Neural progenitor cell (in vitro differentiated cells): ENCODE data around the gene TOM1. TPM values are rescaled to one million over a fixed set of nuclear protein-coding genes. Genes with fewer than 3 reads are reported as not detected.

Experiments used
- DNase-seq: peaks from one replicate; pipeline ENCODE4 v3.0.0-alpha.2; 2016; ENCODE audit warnings: low spot score
- H2AFZ ChIP-seq: fragments of 200-600 bp; sonication (generic); replicated peaks from 2 replicates; pipeline ENCODE4 v1.6.1; 2016; ENCODE audit warnings: antibody characterized with exemption
- H3F3A ChIP-seq: fragments of 200-600 bp; sonication (generic); 2 replicates; pipeline ENCODE4 v1.6.1; 2016; ENCODE audit warnings: antibody characterized with exemption, low read depth
- H3K27ac ChIP-seq: fragments of 200-600 bp; sonication (generic); 2 replicates; pipeline ENCODE4 v1.5.1; 2016; ENCODE audit warnings: mild to moderate bottlenecking
- H3K27me3 ChIP-seq: fragments of 200-600 bp; sonication (generic); 2 replicates; pipeline ENCODE4 v1.6.1; 2016; ENCODE audit warnings: mild to moderate bottlenecking, moderate library complexity
- H3K36me3 ChIP-seq: fragments of 200-600 bp; sonication (generic); 2 replicates; pipeline ENCODE4 v1.5.1; 2016
- H3K4me1 ChIP-seq: fragments of 200-600 bp; sonication (generic); 2 replicates; pipeline ENCODE4 v1.6.1; 2016; ENCODE audit warnings: mixed run types
- H3K4me2 ChIP-seq: fragments of 200-600 bp; sonication (generic); 2 replicates; pipeline ENCODE4 v1.6.1; 2016
- H3K4me3 ChIP-seq: fragments of 200-600 bp; sonication (generic); 2 replicates; pipeline ENCODE4 v1.5.1; 2016
- H3K79me2 ChIP-seq: fragments of 200-600 bp; sonication (generic); 2 replicates; pipeline ENCODE4 v1.6.1; 2016; ENCODE audit warnings: low read depth
- H3K9ac ChIP-seq: fragments of 200-600 bp; sonication (generic); 2 replicates; pipeline ENCODE4 v1.6.1; 2016
- H3K9me3 ChIP-seq: fragments of 200-600 bp; sonication (generic); 2 replicates; pipeline ENCODE4 v1.5.1; 2016; ENCODE audit warnings: low read depth
- H4K20me1 ChIP-seq: fragments of 200-600 bp; sonication (generic); 2 replicates; pipeline ENCODE4 v1.6.1; 2016; ENCODE audit warnings: low read depth
- H3K27ac Mint-ChIP-seq: 3 replicates; pipeline ENCODE4 v1.8.0; 2021; ENCODE audit warnings: mixed read lengths
- H3K27me3 Mint-ChIP-seq: 2 replicates; pipeline ENCODE4 v1.8.0; 2022; ENCODE audit warnings: low read depth, mild to moderate bottlenecking, inconsistent platforms, moderate library complexity, mixed read lengths; ENCODE audit not compliant: insufficient read depth
- H3K36me3 Mint-ChIP-seq: 3 replicates; pipeline ENCODE4 v1.8.0; 2021; ENCODE audit warnings: mixed read lengths
- H3K4me1 Mint-ChIP-seq: 3 replicates; pipeline ENCODE4 v1.8.0; 2021; ENCODE audit warnings: mixed read lengths
- H3K4me3 Mint-ChIP-seq: 3 replicates; pipeline ENCODE4 v1.8.0; 2021; ENCODE audit warnings: mild to moderate bottlenecking, moderate library complexity, mixed read lengths
- H3K9me3 Mint-ChIP-seq: 3 replicates; pipeline ENCODE4 v1.8.0; 2020; ENCODE audit warnings: mixed read lengths
- CTCF ChIP-seq: fragments of 200-600 bp; sonication (generic); IDR thresholded peaks from 2 replicates; pipeline ENCODE4 v1.5.1; 2017; ENCODE audit warnings: antibody characterized with exemption, mild to moderate bottlenecking
- EZH2 ChIP-seq: fragments of 200-600 bp; sonication (generic); IDR thresholded peaks from 2 replicates; pipeline ENCODE4 v1.6.1; 2017; ENCODE audit warnings: antibody characterized with exemption, mild to moderate bottlenecking, moderate library complexity
- EZH2phosphoT487 ChIP-seq: fragments of 200-600 bp; sonication (generic); IDR thresholded peaks from 2 replicates; pipeline ENCODE4 v1.6.1; 2017; ENCODE audit warnings: antibody characterized with exemption
- total RNA-seq: library from RNA; depleted of rRNA; stranded (reverse); fragments of >200 nt; gene quantifications from 2 replicates; pipeline ENCODE4 v1.2.3, GENCODE V29; 2015; ENCODE audit warnings: low replicate concordance

The TOM1 gene
- total RNA-seq, 1 donor from 2014 or later: 28.6 TPM

- Histone ChIP-seq H3K9me3 (no peaks in the 10 kb centered on the region), H3K4me1 (no peaks in the 10 kb centered on the region), H3K4me3 (no peak overlapping the region), H4K20me1 (peaks cover 48% of the 10 kb centered on the region), H3K27me3 (no peaks in the 10 kb centered on the region), H3F3A (no peaks in the 10 kb centered on the region), H3K4me2 (no peak overlapping the region), H3K79me2 (peaks cover 64% of the 10 kb centered on the region), H2AFZ (no peak overlapping the region), H3K9ac (no peak overlapping the region), H3K36me3 (peaks cover 21% of the 10 kb centered on the region), H3K27ac (no peak overlapping the region)
- no peaks in the 10 kb centered on the region for H3K4me1 Mint-ChIP-seq
- TF ChIP-seq EZH2: no peak
- TF ChIP-seq EZH2phosphoT487: no peak
- no peak for TF ChIP-seq CTCF
- H3K36me3 Mint-ChIP-seq: peaks cover 50% of the 10 kb centered on the region
- no peak overlapping the region for H3K4me3 Mint-ChIP-seq
- H3K27me3 Mint-ChIP-seq: no peaks in the 10 kb centered on the region
- H3K27ac Mint-ChIP-seq: no peak overlapping the region
- DNase-seq: no peak
- no peaks in the 10 kb centered on the region for H3K9me3 Mint-ChIP-seq
Observed at GRCh38 chr22:35264986-35265385, 34.7 kb upstream of the TOM1 start.

DNA sequence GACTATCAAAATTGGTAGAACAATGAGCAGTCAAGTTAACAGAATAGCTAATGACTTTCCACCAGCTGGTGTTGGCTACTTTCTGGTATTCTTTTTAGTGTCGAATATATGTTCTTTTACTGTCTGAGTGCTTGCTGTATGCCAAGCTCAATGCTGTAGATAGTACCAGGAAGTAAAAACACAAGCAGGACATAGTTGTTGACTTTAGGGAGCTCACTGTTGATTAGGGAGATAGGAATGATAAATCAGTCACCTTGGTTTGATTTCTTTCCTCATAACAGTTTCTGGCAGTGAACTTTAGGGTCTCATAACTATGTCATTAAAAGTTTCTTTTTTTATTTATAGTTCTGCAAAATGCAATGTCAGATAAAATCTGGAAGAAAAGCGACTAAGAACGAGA is 33.4 kb upstream of the TOM1 start:
- no peak overlapping the region for H3K4me2 ChIP-seq
- no peaks in the 10 kb centered on the region for H3F3A ChIP-seq
- H3K4me1 Mint-ChIP-seq: no peaks in the 10 kb centered on the region
- H3K9me3 ChIP-seq: no peaks in the 10 kb centered on the region
- H3K27me3 ChIP-seq: no peaks in the 10 kb centered on the region
- no peak overlapping the region for H3K4me3 Mint-ChIP-seq
- H4K20me1 ChIP-seq: peaks cover 48% of the 10 kb centered on the region
- H3K79me2 ChIP-seq: peaks cover 55% of the 10 kb centered on the region
- peaks cover 54% of the 10 kb centered on the region for H3K36me3 Mint-ChIP-seq
- no peak for DNase-seq
- H3K36me3 ChIP-seq: peaks cover 24% of the 10 kb centered on the region
- H3K27ac Mint-ChIP-seq: no peak overlapping the region
- H3K27me3 Mint-ChIP-seq: no peaks in the 10 kb centered on the region
- H3K27ac ChIP-seq: no peak overlapping the region
- no peaks in the 10 kb centered on the region for H3K9me3 Mint-ChIP-seq
- TF ChIP-seq EZH2 (no peak), CTCF (no peak), EZH2phosphoT487 (no peak)
- no peaks in the 10 kb centered on the region for H3K4me1 ChIP-seq
- no peak overlapping the region for H3K4me3 ChIP-seq
- no peak overlapping the region for H2AFZ ChIP-seq
- H3K9ac ChIP-seq: no peak overlapping the region

DNA sequence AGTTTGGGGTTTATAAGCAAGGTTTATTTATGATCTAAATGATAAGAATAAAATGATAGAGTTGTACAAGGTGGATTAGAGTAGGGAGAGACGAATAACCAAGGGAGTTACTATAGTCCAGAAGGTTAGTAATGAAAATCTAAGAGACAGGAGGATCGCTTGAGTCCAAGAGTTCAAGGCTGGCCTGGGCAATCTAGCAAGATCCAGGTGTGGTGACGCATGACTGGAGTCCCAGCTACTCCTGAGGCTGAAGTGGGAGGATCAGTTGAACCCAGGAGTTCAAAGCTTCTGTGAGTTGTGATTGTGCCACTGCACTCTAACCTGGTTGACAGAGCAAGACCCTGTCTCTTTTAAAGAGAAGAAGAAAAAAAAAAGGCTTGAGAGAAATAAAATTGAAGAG is 30.1 kb upstream of the TOM1 start:
- no peak for DNase-seq
- H3K4me2 ChIP-seq: no peak overlapping the region
- H3K27me3 Mint-ChIP-seq: no peaks in the 10 kb centered on the region
- no peak overlapping the region for H2AFZ ChIP-seq
- H4K20me1 ChIP-seq: peaks cover 54% of the 10 kb centered on the region
- no peaks in the 10 kb centered on the region for H3K9me3 ChIP-seq
- H3K4me1 ChIP-seq: no peaks in the 10 kb centered on the region
- no peak overlapping the region for H3K9ac ChIP-seq
- H3K4me3 ChIP-seq: no peak overlapping the region
- TF ChIP-seq EZH2 (no peak), CTCF (no peak), EZH2phosphoT487 (no peak)
- no peaks in the 10 kb centered on the region for H3K9me3 Mint-ChIP-seq
- no peaks in the 10 kb centered on the region for H3K4me1 Mint-ChIP-seq
- H3K27ac ChIP-seq: no peak overlapping the region
- peaks cover 68% of the 10 kb centered on the region for H3K79me2 ChIP-seq
- H3K27me3 ChIP-seq: no peaks in the 10 kb centered on the region
- peaks cover 30% of the 10 kb centered on the region for H3K36me3 ChIP-seq
- no peak overlapping the region for H3K27ac Mint-ChIP-seq
- H3K4me3 Mint-ChIP-seq: no peak overlapping the region
- H3F3A ChIP-seq: no peaks in the 10 kb centered on the region
- peaks cover 51% of the 10 kb centered on the region for H3K36me3 Mint-ChIP-seq
